ENCODE results near the gene SEZ6.
"Not testable (repeated sequence)": the region's sequence is repeated elsewhere in the genome, so short reads cannot be mapped to it uniquely, and the experiment has no call there.

The SEZ6 gene

DNA sequence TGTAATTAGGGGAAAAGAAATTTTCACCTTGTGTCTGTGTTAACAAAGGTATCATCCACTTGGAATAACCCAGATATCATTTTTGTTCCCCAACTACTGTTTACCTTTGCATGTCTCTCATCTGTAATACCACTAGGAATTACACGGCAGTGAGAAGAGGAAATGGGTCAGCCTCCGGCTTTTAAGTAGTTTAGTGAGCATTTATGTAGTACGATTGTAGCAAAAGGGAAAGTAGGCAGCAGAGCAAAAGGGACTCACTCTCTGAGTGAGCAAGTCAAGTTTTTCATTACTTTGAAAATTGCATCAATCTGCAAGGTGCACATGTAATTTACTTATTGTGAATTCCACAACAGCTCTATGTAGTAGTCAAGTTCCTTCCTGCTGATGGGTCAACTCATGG is 65.7 kb downstream of the SEZ6 start (continued):
- no peak for TF ChIP-seq ZFP30 (CRISPR knock-in tag; IDR thresholded peaks at IDR 0.05)
- TF ChIP-seq ISL1 (CRISPR knock-in tag; IDR thresholded peaks at IDR 0.05), result no peak
- TF ChIP-seq ZNF70 (CRISPR knock-in tag; IDR thresholded peaks at IDR 0.05), result no peak
- TF ChIP-seq ZNF8 (CRISPR knock-in tag; IDR thresholded peaks at IDR 0.05), result no peak
- TF ChIP-seq CSDC2 (CRISPR knock-in tag; IDR thresholded peaks at IDR 0.05), result no peak

DNA sequence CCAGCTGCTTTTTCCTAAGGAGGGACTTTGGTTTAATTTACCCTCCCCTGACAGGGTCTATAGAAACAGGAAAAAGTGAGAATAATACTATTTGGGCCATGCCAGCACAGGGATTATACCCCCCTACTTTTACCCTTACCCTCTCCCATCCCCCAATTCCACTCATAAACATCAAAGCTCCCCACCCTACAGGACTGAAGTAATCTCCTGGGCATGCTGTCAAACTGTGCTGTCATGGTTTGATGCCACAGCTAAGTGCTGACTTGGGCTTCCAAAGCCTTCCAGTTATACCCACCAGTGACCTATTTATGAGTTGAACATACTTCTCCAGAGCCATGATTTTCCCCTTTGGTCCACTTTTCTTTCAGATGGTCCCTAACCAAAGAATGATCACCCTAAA is 67.3 kb downstream of the SEZ6 start:
- ATAC-seq, result no peak
- TF ChIP-seq, protein P1, sequence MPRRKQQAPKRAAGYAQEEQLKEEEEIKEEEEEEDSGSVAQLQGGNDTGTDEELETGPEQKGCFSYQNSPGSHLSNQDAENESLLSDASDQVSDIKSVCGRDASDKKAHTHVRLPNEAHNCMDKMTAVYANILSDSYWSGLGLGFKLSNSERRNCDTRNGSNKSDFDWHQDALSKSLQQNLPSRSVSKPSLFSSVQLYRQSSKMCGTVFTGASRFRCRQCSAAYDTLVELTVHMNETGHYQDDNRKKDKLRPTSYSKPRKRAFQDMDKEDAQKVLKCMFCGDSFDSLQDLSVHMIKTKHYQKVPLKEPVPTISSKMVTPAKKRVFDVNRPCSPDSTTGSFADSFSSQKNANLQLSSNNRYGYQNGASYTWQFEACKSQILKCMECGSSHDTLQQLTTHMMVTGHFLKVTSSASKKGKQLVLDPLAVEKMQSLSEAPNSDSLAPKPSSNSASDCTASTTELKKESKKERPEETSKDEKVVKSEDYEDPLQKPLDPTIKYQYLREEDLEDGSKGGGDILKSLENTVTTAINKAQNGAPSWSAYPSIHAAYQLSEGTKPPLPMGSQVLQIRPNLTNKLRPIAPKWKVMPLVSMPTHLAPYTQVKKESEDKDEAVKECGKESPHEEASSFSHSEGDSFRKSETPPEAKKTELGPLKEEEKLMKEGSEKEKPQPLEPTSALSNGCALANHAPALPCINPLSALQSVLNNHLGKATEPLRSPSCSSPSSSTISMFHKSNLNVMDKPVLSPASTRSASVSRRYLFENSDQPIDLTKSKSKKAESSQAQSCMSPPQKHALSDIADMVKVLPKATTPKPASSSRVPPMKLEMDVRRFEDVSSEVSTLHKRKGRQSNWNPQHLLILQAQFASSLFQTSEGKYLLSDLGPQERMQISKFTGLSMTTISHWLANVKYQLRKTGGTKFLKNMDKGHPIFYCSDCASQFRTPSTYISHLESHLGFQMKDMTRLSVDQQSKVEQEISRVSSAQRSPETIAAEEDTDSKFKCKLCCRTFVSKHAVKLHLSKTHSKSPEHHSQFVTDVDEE (CRISPR knock-in tag; IDR thresholded peaks at IDR 0.05), result no peak
- no peak for TF ChIP-seq ZNF565 (CRISPR knock-in tag; conservative IDR thresholded peaks at IDR 0.05; ENCODE audit: low read depth)
- TF ChIP-seq ARNTL (CRISPR knock-in tag; IDR thresholded peaks at IDR 0.05; ENCODE audit: borderline replicate concordance, low read depth), result no peak
- no peak for TF ChIP-seq SNAI2 (CRISPR knock-in tag; IDR thresholded peaks at IDR 0.05)
- no peak for TF ChIP-seq ZFP3 (CRISPR knock-in tag; IDR thresholded peaks at IDR 0.05)
- TF ChIP-seq RARB (CRISPR knock-in tag; IDR thresholded peaks at IDR 0.05), result no peak
- TF ChIP-seq ZNF70 (CRISPR knock-in tag; IDR thresholded peaks at IDR 0.05), result no peak
- no peak for TF ChIP-seq ZC3H10 (CRISPR knock-in tag; IDR thresholded peaks at IDR 0.05)
- TF ChIP-seq BACH2 (CRISPR knock-in tag; IDR thresholded peaks at IDR 0.05; ENCODE audit: borderline replicate concordance), result no peak
- TF ChIP-seq OSR1 (CRISPR knock-in tag; IDR thresholded peaks at IDR 0.05), result no peak
- no peak for TF ChIP-seq CSDC2 (CRISPR knock-in tag; IDR thresholded peaks at IDR 0.05)

DNA sequence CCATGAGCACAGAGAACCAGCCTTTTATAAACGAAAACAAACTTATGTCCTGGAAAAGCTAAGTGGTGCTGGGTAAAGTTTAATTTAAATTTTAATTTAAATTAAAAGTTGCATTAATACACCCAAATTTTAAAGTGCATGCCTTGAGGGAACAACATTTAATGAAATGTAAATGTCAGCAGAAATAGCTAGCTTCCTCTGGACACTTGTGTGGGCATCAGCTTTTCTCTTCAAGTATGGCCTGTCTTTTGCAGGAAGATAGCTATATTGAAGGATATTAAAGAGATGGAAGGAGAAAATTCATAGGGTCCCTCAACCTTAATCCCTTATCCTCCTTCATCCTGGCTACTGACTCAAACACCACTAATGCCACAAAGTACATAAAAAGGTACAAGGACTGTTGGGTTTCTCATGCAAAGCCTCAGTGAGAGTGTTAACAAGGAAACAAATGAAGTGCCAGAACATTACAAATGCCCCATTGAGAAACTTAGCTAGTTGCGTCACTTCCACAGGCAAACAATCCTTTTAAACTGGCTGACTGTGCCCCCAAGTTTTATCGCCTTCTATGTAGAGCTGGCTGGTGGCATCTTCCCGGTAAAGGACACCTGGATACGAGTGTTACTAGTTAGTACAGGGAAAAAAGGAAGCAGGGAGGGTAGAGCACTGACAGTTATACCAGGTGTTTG is 68.6 kb downstream of the SEZ6 start:
- no peak for ATAC-seq
- TF ChIP-seq SNAI2 (CRISPR knock-in tag; IDR thresholded peaks at IDR 0.05) (no peak), ZFP30 (CRISPR knock-in tag; IDR thresholded peaks at IDR 0.05) (no peak)

DNA sequence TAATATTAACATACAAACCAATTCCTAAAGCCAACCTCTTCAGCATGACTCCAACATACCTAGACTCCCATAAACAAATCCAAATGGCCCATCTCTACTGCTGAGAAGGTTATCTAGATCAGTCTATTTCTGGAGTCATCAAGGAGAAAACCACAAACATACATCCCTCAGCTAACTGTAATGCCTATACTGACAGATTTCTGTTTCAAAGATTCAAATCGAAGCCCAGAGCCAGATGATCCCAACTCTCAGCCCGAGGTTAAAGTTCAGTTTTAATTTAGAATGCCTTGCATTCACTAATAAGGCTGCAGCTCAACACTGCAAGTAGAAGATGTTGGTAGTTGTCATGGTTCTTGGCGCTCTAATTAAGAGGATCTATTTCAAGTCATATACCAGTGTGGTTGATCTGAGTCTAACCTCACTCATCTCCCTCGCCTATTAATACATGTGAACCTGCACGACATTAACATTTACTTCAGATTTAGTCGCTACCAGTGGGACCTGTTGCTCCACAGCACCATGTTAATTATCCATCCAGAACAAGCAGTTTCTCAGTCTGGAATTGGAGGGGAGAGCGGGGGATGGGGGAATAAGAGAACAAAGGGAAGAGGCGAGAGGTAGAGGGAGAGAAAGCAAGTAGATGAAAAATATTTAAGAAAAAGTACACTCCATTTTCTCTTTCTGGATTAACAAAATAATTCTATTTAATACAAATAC is 69.9 kb downstream of the SEZ6 start:
- no peak for ATAC-seq
- TF ChIP-seq ZFP30 (CRISPR knock-in tag; IDR thresholded peaks at IDR 0.05) (no peak), PPARA (CRISPR knock-in tag; IDR thresholded peaks at IDR 0.05; ENCODE audit: borderline replicate concordance) (no peak), CSDC2 (CRISPR knock-in tag; IDR thresholded peaks at IDR 0.05) (no peak), ZFP3 (CRISPR knock-in tag; IDR thresholded peaks at IDR 0.05) (no peak), ISL1 (CRISPR knock-in tag; IDR thresholded peaks at IDR 0.05) (no peak), ZC3H10 (CRISPR knock-in tag; IDR thresholded peaks at IDR 0.05) (no peak), ZNF8 (CRISPR knock-in tag; IDR thresholded peaks at IDR 0.05) (no peak), ZNF565 (CRISPR knock-in tag; conservative IDR thresholded peaks at IDR 0.05; ENCODE audit: low read depth) (no peak)
- TF ChIP-seq, protein P2, sequence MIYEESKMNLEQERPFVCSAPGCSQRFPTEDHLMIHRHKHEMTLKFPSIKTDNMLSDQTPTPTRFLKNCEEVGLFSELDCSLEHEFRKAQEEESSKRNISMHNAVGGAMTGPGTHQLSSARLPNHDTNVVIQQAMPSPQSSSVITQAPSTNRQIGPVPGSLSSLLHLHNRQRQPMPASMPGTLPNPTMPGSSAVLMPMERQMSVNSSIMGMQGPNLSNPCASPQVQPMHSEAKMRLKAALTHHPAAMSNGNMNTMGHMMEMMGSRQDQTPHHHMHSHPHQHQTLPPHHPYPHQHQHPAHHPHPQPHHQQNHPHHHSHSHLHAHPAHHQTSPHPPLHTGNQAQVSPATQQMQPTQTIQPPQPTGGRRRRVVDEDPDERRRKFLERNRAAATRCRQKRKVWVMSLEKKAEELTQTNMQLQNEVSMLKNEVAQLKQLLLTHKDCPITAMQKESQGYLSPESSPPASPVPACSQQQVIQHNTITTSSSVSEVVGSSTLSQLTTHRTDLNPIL (CRISPR knock-in tag; IDR thresholded peaks at IDR 0.05; ENCODE audit: low read depth), result no peak
- TF ChIP-seq, protein P1 (CRISPR knock-in tag; IDR thresholded peaks at IDR 0.05), result no peak
- TF ChIP-seq, protein P3, sequence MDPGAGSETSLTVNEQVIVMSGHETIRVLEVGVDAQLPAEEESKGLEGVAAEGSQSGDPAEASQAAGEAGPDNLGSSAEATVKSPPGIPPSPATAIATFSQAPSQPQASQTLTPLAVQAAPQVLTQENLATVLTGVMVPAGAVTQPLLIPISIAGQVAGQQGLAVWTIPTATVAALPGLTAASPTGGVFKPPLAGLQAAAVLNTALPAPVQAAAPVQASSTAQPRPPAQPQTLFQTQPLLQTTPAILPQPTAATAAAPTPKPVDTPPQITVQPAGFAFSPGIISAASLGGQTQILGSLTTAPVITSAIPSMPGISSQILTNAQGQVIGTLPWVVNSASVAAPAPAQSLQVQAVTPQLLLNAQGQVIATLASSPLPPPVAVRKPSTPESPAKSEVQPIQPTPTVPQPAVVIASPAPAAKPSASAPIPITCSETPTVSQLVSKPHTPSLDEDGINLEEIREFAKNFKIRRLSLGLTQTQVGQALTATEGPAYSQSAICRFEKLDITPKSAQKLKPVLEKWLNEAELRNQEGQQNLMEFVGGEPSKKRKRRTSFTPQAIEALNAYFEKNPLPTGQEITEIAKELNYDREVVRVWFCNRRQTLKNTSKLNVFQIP (CRISPR knock-in tag; IDR thresholded peaks at IDR 0.05; ENCODE audit: borderline replicate concordance, low read depth), result no peak

DNA sequence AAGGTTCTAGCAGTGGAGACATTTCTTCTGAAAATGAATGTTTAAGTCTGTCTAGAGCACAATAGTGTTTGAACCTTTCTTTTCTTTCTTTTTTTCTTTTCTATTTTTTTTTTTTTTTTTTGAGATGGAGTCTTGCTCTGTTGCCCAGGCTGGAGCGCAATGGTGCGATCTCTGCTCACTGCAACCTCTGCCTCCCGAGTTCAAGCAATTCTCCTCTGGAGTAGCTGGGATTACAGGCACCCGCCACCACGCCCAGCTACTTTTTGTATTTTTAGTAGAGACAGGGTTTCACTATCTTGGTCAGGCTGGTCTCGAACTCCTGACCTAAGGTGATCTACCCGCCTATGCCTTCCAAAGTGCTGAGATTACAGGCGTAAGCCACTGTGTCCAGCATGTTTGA is 71.3 kb downstream of the SEZ6 start:
- not testable (repeated sequence) for ATAC-seq

All from SK-N-SH treated with all-trans-retinoic acid at 6 μM for 48 hours (cell line).